OCI-LY3 (cell line): ENCODE measurements around the gene IFNA5.

ENCODE experiments used
- H2AFZ ChIP-seq: fragments of 200-600, 300-600 bp; shearing (Covaris generic); 2 replicates; pipeline ENCODE4 v1.6.0; 2014; ENCODE audit warnings: antibody characterized with exemption, low read depth, low read length
- H3K27ac ChIP-seq: fragments of 200-600, 300-600 bp; sonication (generic); 2 replicates; pipeline ENCODE4 v1.5.1; 2014; ENCODE audit warnings: mild to moderate bottlenecking, low read length, moderate library complexity, mixed read lengths
- H3K27me3 ChIP-seq: fragments of 200-600, 300-600 bp; sonication (generic); 2 replicates; pipeline ENCODE4 v1.6.1; 2014; ENCODE audit warnings: low read depth, low read length, mixed read lengths
- H3K36me3 ChIP-seq: fragments of 200-600, 300-600 bp; sonication (generic); replicated peaks from 2 replicates; pipeline ENCODE3; 2014; ENCODE audit warnings: low read depth, low read length, mixed read lengths
- H3K4me1 ChIP-seq: fragments of 300-600, 200-600 bp; sonication (generic); 2 replicates; pipeline ENCODE4 v1.6.1; 2014; ENCODE audit warnings: low read length, mixed read lengths
- H3K4me2 ChIP-seq: fragments of 200-600, 300-600 bp; sonication (generic); 2 replicates; pipeline ENCODE4 v1.6.1; 2014; ENCODE audit warnings: low read length, mixed read lengths
- H3K4me3 ChIP-seq: fragments of 300-600, 200-600 bp; sonication (generic); 2 replicates; pipeline ENCODE4 v1.5.1; 2014; ENCODE audit warnings: antibody characterized with exemption, mild to moderate bottlenecking, low read length, moderate library complexity
- H3K79me2 ChIP-seq: fragments of 300-600, 200-600 bp; shearing (Covaris generic); 2 replicates; pipeline ENCODE4 v1.6.1; 2014; ENCODE audit warnings: mild to moderate bottlenecking, low read length, mixed read lengths
- H3K9ac ChIP-seq: fragments of 300-600, 200-600 bp; shearing (Covaris generic); 2 replicates; pipeline ENCODE4 v1.6.0; 2014; ENCODE audit warnings: mild to moderate bottlenecking, low read length, moderate library complexity
- H3K9me3 ChIP-seq: fragments of 200-600, 300-600 bp; shearing (Covaris generic); 2 replicates; pipeline ENCODE4 v1.6.1; 2014; ENCODE audit warnings: low read length, mixed read lengths; ENCODE audit not compliant: insufficient read depth
- H4K20me1 ChIP-seq: fragments of 200-600, 300-600 bp; sonication (generic); 2 replicates; pipeline ENCODE4 v1.6.1; 2016; ENCODE audit warnings: low read length, mixed read lengths; ENCODE audit not compliant: insufficient read depth
- CTCF ChIP-seq: fragments of 200-600, 300-600 bp; sonication (generic); IDR thresholded peaks from 2 replicates; pipeline ENCODE4 v1.5.1; 2014; ENCODE audit warnings: antibody characterized with exemption, low read length, low read depth
- EZH2phosphoT487 ChIP-seq: fragments of 200-600 bp; shearing (Covaris generic); IDR thresholded peaks from 2 replicates; pipeline ENCODE4 v1.6.1; 2018; ENCODE audit warnings: antibody characterized with exemption, mixed run types, low read depth

Gene IFNA5

DNA sequence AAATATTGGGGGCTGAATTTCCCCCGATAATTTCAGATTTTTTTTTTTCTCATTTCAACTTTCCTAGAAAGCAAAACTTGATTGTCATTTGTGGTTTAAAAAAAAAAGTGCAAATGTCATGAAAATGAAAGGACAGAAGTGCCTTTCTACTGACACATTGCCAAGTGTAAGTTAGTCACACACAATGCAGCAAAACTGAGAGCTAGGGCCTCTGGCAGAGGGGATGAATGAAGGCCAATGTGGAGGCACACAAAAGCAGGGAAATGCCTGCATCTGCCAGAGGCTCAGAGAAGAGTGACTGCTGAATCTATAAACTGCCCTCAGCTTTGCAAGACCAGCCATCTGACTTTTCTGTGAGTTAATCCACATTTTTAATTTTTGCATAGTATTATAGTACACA is 6.8 kb upstream of the IFNA5 start:
- H3K4me3 ChIP-seq, result no peak overlapping the region
- no peak overlapping the region for H3K27ac ChIP-seq
- H3K4me1 ChIP-seq, result no peaks in the 10 kb centered on the region
- no peaks in the 10 kb centered on the region for H3K36me3 ChIP-seq
- peaks cover 80% of the 10 kb centered on the region for H3K27me3 ChIP-seq
- H4K20me1 ChIP-seq, result no peaks in the 10 kb centered on the region
- H3K79me2 ChIP-seq, result no peaks in the 10 kb centered on the region
- H3K9me3 ChIP-seq, result no peaks in the 10 kb centered on the region
- H3K9ac ChIP-seq, result no peak overlapping the region
- no peak overlapping the region for H2AFZ ChIP-seq
- no peak overlapping the region for H3K4me2 ChIP-seq
- TF ChIP-seq EZH2phosphoT487, result no peak
- TF ChIP-seq CTCF, result no peak

GRCh38 chr9:21295992-21296391 is 9.1 kb downstream of the IFNA5 start:
- Histone ChIP-seq H3K27me3 (peaks cover 50% of the 10 kb centered on the region), H2AFZ (no peak overlapping the region), H3K27ac (no peak overlapping the region), H4K20me1 (peaks cover 21% of the 10 kb centered on the region), H3K4me1 (peaks cover 33% of the 10 kb centered on the region), H3K9me3 (no peaks in the 10 kb centered on the region), H3K9ac (no peak overlapping the region), H3K4me3 (no peak overlapping the region), H3K36me3 (no peaks in the 10 kb centered on the region), H3K4me2 (no peak overlapping the region), H3K79me2 (no peaks in the 10 kb centered on the region)
- TF ChIP-seq CTCF (no peak), EZH2phosphoT487 (no peak)

DNA sequence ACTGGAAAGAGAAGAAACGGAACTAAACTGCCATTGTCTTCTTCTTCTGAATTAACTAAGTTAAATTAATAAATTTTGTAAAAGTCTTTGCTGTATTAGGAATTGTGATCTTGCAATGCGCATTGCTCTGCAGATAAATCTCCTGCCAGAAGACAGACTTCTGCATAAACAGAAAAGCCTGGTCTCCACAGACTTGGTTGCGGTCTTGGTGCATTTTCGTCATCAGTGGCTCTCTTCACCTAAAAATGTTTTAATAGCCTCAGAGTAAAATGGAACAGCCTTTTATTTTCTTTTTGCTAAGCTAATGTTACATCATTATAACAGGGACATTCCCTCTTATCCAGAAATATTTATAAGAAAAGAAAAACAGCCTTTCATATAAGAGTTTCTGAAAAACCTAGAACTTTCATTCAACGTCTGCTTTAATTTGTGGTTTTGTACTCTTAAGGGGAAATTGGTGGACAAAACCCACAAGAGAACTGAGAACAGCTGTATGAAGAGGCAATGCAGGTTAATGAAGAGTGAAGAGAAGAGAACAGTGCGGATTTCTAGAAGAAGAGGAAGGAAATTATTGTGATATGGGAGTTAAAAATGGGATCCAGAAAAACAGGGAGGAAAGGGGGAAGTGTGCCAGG is 10.1 kb downstream of the IFNA5 start:
- Histone ChIP-seq H3K9me3 (no peaks in the 10 kb centered on the region), H3K27me3 (peaks cover 52% of the 10 kb centered on the region), H3K4me1 (peaks cover 33% of the 10 kb centered on the region), H3K79me2 (no peaks in the 10 kb centered on the region), H3K4me3 (peak overlapping the region; percentile 14; the same call in 1 of the 2 replicates), H2AFZ (no peak overlapping the region), H3K27ac (no peak overlapping the region), H4K20me1 (peaks cover 21% of the 10 kb centered on the region), H3K4me2 (peak overlapping the region; percentile 45), H3K9ac (no peak overlapping the region), H3K36me3 (no peaks in the 10 kb centered on the region)
- TF ChIP-seq EZH2phosphoT487, result peak; percentile 73; the same call in 1 of the 2 replicates
- no peak for TF ChIP-seq CTCF

- H3K9ac ChIP-seq, result no peak overlapping the region
- H2AFZ ChIP-seq, result no peak overlapping the region
- H3K4me2 ChIP-seq, result peak overlapping the region; percentile 45
- H3K36me3 ChIP-seq, result no peaks in the 10 kb centered on the region
- H3K4me3 ChIP-seq, result peak overlapping the region; percentile 14; the same call in 1 of the 2 replicates
- no peak overlapping the region for H3K27ac ChIP-seq
- H4K20me1 ChIP-seq, result peaks cover 21% of the 10 kb centered on the region
- no peak for TF ChIP-seq EZH2phosphoT487
- TF ChIP-seq CTCF, result no peak
- H3K27me3 ChIP-seq, result peaks cover 57% of the 10 kb centered on the region
- H3K4me1 ChIP-seq, result peaks cover 33% of the 10 kb centered on the region
- H3K9me3 ChIP-seq, result no peaks in the 10 kb centered on the region
- H3K79me2 ChIP-seq, result no peaks in the 10 kb centered on the region
Measured at GRCh38 chr9:21294364-21294774, 10.7 kb downstream of the IFNA5 start.
